Right renal pelvis (tissue), 4 donors: ENCODE data around the gene CHAC2. TPM values are rescaled to one million over a fixed set of nuclear protein-coding genes. Genes with fewer than 3 reads are reported as not detected.
"Not testable (repeated sequence)": the region's sequence is repeated elsewhere in the genome, so short reads cannot be mapped to it uniquely, and the experiment has no call there.

ENCODE experiments used
- DNase-seq, 4 donors: peaks; one replicate each; pipeline ENCODE4 v3.0.0-alpha.2; 2013; ENCODE audit warnings: low read depth in 4 of 4, low spot score in 3 of 4, missing footprints in 1 of 4
- polyA plus RNA-seq, 4 donors: library from polyadenylated mRNA; unstranded; fragments of 120-200 nt; gene quantifications; one replicate each; pipeline ENCODE4 v1.2.1, GENCODE V29; 2013; ENCODE audit not compliant: insufficient read length in 4 of 4

CHAC2 gene
- polyA plus RNA-seq, 4 donors, result 4.6 to 5.6 (median 5.1) TPM

DNA sequence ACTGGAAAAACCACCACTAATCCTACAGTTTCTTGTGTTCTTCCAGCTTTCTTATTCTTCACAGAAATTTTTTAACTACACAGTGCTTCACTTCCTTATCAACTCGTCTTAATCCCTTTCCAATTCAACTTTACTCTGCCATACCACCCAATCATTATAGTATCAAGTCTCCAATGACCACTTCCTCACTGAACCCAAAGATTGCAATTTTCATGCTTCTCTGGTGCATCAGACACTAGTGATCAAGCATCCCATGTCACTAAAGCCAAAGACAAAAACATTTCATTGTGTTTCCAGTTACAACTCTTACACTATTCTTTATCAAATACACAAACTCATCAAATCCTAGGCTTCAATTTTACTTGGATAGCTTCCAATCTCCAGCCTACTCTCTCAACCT lies 9.5 kb downstream of the CHAC2 start:
- no peak for DNase-seq

- DNase-seq, result no peak
Observed at GRCh38 chr2:53778536-53779162, 11.0 kb downstream of the CHAC2 start.

DNA sequence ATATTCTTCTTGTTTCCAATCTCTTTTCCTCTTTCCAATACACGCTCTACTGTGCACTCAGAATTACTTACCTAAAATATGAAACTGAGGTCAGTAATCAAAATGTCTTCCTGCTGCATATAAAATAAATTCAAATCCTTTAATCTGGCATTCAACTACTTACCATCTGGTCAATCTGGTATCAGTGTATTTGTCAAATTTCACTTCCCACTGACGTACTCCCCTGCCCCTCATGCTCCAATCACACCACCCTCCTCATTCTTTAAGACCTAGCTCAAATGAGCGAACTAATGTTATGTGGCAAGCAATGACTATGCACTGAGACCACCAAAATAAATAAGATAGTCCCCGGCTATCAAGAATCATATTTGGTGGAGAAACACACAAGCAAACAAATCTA lies 12.5 kb downstream of the CHAC2 start:
- DNase-seq, result no peak

DNA sequence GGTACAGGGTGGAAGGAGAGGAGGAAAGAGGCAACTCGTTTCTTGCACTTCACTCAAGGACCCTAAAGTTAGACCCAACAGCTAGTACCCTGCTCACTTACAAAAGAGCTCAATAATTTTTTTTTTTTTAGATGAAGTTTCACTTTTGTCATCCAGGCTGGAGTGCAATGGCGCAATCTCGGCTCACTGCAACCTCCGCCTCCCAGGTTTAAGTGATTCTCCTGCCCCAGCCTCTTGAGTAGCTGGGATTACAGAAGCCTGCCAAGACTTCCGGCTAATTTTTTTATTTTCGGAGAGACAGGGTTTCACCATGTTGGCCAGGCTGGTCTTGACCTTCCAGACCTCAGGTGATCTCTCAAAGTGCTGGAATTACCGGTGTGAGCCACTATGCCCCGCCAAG lies 15.1 kb downstream of the CHAC2 start:
- DNase-seq, result no peak

- no peak for DNase-seq
Observed at GRCh38 chr2:53784436-53784835, 16.8 kb downstream of the CHAC2 start.

GRCh38 chr2:53785366-53785765 lies 17.8 kb downstream of the CHAC2 start:
- no peak for DNase-seq

DNA sequence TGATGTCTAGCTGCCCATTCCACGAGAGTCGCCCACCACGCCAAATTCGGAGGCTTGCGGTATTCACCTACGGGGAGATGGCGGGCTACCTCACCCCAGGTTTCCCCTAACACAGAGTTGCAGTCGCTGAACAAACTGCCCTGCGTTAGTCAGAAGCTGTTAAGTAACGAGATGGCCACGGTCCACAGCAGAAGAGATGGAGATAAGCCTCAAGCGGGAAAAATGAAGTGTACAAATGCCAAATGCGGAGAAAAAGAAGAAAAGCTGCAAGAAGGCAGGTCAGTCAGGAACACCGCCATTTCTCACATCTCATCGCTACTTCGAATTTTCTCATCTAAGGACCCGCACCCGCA lies 18.7 kb downstream of the CHAC2 start:
- DNase-seq, result peak in 2 of 4 donors; percentile 22 to 27

DNA sequence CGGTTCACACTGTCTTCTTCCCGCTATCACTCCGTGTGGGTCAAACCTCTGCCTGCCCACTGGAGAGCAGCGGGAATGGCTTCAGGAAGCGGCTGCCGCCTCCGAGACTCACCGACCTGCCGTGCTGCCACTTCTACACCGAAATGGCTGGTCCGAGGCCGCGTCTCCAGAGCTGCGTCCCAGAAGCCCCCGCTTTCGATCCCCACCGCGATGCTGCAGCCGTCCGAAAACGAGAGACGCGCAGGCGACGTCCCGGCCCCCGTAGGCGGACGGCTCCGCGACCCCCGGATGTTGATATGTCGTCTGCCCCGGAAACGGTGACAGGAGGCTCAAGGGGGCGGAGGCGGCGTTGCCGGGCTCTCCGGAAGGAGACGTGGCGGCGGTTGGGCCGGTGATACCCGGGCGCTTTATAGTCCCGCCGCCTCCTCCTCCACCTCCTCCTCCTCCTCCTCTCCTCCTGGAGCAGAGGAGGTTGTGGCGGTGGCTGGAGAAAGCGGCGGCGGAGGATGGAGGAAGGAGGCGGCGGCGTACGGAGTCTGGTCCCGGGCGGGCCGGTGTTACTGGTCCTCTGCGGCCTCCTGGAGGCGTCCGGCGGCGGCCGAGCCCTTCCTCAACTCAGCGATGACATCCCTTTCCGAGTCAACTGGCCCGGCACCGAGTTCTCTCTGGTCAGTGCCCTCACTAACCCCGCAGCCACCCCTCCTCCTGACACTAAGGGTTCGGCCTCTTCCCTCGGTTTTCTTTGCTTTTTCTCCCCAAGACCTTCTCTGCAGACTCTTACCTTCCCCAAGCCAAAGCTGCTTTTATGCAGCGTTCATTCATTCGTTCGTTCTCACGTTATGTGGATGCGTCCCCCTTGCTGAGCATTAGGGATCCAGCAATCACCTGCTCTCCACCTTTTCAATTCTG lies 19.4 kb downstream of the CHAC2 start, which contains the start of the genes ASB3 and ERLEC1:
Gene ASB3 (minus strand): TSS at position 249 of the 909 bp plus-strand sequence. CDS start 21,381 bp downstream, outside the sequence.
Gene ERLEC1 (plus strand): TSS at position 340 of the 909 bp plus-strand sequence. CDS start 167 bp downstream, at position 507.
- DNase-seq, result peak; percentile 81 to 85 (median 84)

DNA sequence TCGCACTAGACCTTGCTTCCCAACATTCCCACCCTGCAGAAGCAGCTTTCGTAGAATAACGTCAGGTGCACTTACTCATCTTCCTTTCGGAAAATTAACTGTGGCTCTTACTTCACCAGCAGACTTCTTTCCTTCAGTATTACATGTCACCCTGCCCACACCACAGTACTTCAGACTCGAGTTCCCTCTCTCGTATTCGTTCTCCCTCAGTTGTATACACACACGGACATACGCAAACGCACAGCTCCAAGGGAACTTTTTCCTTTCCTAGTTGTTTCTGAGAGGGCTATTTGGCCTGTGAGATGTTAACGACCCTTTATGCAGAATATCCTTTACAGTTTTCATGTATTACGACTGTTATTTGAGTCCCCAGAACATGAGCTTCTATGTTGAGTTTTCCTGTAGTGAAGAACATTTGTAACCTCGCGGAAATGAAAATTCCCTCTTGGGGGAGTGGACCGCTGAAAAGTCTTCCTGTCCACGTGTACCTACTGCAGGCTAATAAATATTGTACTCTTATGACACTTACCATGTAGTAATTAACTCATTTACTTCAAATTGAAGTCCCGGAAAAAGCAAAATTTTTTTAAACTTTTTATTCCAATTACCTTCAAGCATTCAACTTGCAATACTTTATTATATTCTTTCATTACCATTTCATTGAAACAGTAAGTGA lies 20.1 kb downstream of the CHAC2 start:
- no peak for DNase-seq

GRCh38 chr2:53793261-53793660 lies 25.7 kb downstream of the CHAC2 start:
- DNase-seq, result no peak

- DNase-seq, result no peak
Observed at GRCh38 chr2:53793821-53794220, 26.2 kb downstream of the CHAC2 start.

DNA sequence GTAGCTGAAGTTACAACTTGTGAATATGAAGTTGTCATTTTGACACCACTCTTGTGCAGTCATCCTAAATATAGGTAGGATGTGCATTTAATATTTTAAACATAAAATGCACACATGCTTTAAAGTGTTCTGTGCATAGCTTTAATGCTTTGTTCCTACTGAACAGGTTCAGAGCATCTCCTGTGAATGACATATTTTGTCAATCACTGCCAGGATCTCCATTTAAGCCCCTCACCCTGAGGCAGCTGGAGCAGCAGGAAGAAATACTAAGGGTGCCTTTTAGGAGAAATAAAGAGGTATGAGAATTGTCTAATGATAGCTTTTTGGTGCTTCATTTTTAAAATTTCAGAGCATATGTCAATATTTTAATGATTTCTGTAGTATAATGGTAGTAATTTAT lies 33.9 kb downstream of the CHAC2 start:
- DNase-seq, result no peak

- DNase-seq, result no peak
Observed at GRCh38 chr2:53802617-53803151, 35.1 kb downstream of the CHAC2 start.

DNA sequence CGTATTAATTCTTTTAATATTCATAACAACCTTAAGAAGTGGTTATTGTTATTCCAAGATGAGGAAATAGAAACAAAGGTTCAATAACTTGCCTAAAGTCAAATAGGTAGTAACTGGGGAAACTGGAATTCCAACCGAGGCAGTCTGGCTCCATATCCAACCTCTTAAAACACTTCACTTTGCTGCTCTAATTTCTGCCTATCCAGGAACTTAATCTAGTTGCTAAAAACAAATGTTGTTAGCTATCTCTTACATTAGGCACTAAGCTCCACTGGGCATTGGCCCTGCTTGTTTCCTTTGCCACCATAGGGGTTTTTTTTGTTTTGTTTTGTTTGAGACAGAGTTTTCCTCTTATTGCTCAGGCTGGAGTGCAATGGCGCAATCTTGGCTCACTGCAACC lies 44.0 kb downstream of the CHAC2 start:
- DNase-seq, result no peak

DNA sequence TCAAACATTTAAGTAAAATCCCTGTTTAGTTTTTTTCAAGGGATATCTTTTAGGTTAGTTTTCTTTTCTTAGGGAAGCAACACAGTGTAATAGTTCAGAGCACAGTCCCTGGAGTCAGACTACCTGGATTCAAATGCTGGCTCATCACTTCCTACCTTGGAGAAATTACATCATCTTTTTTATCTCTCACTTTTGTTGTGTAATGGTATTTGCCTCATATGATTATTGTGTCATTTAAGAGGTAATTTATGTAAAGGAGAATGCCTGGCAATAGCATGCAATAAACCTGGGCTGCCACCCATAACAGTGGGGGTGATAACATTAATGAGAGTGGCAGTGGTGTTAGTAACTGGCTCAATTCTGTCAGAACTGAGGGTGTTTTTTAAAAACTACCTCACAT lies 45.5 kb downstream of the CHAC2 start:
- no peak for DNase-seq

- DNase-seq, result no peak
Observed at GRCh38 chr2:53818854-53819435, 51.3 kb downstream of the CHAC2 start.

DNA sequence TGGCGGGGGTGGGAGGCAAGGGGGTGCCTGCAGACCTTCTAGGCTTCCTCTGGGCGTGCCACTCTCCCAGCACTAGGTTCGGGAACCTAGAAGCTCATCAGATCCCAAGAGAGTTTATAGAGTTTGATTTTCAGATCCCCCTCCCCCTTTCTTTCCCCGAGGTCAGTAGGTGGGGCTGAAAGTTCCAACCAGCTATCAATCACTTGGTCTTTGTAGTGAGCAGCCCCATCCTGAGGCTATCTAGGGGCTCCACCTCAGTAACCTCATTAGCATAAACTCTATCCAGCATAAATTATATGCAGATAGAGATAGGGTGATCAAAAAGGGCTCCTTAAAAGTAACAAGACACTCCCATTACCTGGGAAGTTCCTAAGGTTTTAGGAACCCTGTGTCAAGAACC lies 52.0 kb downstream of the CHAC2 start:
- DNase-seq, result no peak

DNA sequence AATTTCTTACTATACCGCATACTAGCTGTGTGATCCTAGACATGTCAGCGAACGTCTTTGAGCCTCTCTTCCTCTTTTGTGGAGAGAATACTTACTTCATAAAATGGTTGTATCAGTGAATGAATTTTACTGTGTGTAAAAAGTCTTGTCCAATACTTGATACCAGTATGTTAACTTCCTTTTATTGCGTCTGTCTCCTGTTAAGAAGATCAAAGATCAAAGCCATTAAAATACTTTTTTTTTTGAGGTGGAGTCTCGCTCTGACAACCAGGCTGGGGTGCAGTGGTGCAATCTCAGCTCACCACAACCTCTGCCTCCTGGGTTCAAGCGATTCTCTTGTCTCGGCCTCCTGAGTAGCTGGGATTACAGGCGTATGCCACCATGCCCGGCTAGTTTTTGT lies 52.4 kb downstream of the CHAC2 start:
- no peak for DNase-seq

DNA sequence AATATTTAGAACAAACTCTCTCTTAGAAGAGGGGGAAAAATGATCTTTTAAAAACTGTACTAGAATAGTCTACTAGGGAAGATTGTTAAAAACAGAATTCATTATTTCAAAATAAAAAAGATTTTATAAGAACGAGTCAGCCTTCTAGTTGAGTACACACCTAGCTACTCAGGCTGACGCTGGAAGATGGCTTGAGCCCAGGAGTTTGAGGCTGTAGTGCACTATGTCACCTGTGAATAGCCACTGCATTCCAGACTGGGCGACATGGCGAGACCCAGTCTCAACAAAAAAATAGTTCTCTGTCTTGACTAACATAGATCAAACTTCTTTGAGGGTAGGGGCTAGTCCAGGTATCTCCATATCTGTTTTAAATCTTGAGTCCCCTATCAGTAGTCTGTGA lies 53.1 kb downstream of the CHAC2 start:
- no peak for DNase-seq

DNA sequence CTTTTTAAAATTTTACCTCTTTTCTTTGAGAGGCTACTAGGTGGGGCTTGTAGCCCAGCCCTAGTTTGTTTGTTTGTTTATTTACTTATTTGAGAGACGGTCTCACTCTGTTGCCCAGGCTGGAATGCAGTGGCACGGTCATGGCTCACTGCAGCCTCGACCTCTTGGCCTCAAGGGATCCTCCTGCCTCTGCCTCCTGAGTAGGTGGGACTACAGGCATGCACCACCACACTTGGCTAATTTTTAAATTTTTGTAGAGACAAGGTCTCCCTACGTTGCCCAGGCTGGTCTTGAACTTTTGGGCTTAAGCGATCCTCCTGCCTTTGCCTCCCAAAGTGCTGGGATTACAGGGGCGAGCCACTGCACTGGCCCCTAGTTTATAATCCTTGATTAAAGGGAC lies 54.2 kb downstream of the CHAC2 start:
- no peak for DNase-seq

GRCh38 chr2:53823639-53824038 lies 56.0 kb downstream of the CHAC2 start:
- DNase-seq, result not testable (repeated sequence)
